Measurements from ENCODE around the gene HFM1. TPM values are rescaled to one million over a fixed set of nuclear protein-coding genes. Genes with fewer than 3 reads are reported as not detected.

HFM1 gene
- total RNA-seq, 6 experiments from 2014 or later, result not detected

- Mint-ChIP-seq H3K27me3 (ENCODE audit: insufficient read depth) (no peaks in the 10 kb centered on the region; the same call in 1 of the 2 replicates), H3K36me3 (ENCODE audit: low read depth) (no peaks in the 10 kb centered on the region), H3K27ac (no peak overlapping the region), H3K4me3 (no peak overlapping the region), H3K4me1 (ENCODE audit: low read depth) (peaks cover 6% of the 10 kb centered on the region; the same call in 1 of the 2 replicates), H3K9me3 (peaks cover 4% of the 10 kb centered on the region)
- DNase-seq, result no peak
- TF ChIP-seq CTCF (IDR thresholded peaks at IDR 0.05), result no peak
Measured at GRCh38 chr1:91224878-91225277, 179.8 kb downstream of the HFM1 start.

- Mint-ChIP-seq H3K9me3 (no peaks in the 10 kb centered on the region), H3K27me3 (ENCODE audit: insufficient read depth) (no peaks in the 10 kb centered on the region; the same call in 1 of the 2 replicates), H3K36me3 (ENCODE audit: low read depth) (no peaks in the 10 kb centered on the region), H3K4me3 (no peak overlapping the region), H3K4me1 (ENCODE audit: low read depth) (peaks cover 3% of the 10 kb centered on the region; the same call in 1 of the 2 replicates), H3K27ac (no peak overlapping the region)
- DNase-seq, result no peak
- TF ChIP-seq CTCF (IDR thresholded peaks at IDR 0.05), result no peak
Measured at GRCh38 chr1:91221017-91221416, 183.6 kb downstream of the HFM1 start.

- no peaks in the 10 kb centered on the region for H3K4me1 Mint-ChIP-seq (ENCODE audit: low read depth)
- H3K36me3 Mint-ChIP-seq (ENCODE audit: low read depth), result no peaks in the 10 kb centered on the region
- no peak overlapping the region for H3K27ac Mint-ChIP-seq
- peak overlapping the region; percentile 70; the same call in 1 of the 2 replicates for H3K4me3 Mint-ChIP-seq
- H3K9me3 Mint-ChIP-seq, result no peaks in the 10 kb centered on the region
- no peak for TF ChIP-seq CTCF (IDR thresholded peaks at IDR 0.05)
- no peak for DNase-seq
- no peaks in the 10 kb centered on the region; the same call in 1 of the 2 replicates for H3K27me3 Mint-ChIP-seq (ENCODE audit: insufficient read depth)
Measured at GRCh38 chr1:91217911-91218310, 186.7 kb downstream of the HFM1 start.

Other genes with a start within 250 kb of the HFM1 start
- 1 to 10 TPM; 3.6 to 8.7 (median 7.5) TPM for gene CDC7, start 96.0 kb upstream of the HFM1 start, total RNA-seq (2021; fragmentation: NEBNext Ultra II Directional; extraction: Animal tissue kit (Norgen Biotek cat#: 25700))